ENCODE measurements around the gene GPR17. TPM values are rescaled to one million over a fixed set of nuclear protein-coding genes. Genes with fewer than 3 reads are reported as not detected.

GPR17 gene
- total and polyA plus RNA-seq, 9 of the 15 experiments (the other 6 are each of a cell fraction or from before 2014, with no cell fraction given): not detected

DNA sequence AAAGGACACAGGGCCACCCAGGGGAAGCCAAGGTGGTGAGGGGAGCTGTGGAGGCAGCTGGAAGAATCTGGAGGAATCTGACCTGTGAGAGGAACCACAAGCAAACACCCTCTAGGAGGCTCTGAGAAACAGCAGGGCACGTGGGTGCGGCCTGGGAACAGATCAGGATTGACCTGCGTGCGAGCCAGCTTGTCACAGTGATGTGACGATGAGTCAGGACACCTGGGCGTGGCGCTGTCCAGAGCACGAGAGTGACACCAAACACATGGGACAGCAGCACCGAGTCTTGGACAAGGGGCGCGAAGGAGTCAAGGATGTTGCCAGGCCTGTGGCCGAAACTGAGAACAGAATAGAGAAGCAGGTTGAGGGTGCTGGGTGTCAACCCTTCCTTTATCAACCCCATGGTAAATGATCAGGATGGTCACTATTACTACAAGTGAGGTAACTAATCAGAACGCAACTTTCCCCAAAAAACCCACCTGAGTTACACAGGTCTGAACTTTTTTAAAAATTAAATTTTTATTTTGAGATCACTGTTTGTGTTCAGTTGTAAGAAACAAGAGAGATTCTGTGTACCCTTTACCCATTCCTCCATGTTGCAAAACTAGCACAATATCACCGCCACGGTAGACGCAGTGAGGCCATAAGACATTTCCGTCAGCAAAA, 54.7 kb downstream of the GPR17 start (continued):
- TF ChIP-seq, protein P1, sequence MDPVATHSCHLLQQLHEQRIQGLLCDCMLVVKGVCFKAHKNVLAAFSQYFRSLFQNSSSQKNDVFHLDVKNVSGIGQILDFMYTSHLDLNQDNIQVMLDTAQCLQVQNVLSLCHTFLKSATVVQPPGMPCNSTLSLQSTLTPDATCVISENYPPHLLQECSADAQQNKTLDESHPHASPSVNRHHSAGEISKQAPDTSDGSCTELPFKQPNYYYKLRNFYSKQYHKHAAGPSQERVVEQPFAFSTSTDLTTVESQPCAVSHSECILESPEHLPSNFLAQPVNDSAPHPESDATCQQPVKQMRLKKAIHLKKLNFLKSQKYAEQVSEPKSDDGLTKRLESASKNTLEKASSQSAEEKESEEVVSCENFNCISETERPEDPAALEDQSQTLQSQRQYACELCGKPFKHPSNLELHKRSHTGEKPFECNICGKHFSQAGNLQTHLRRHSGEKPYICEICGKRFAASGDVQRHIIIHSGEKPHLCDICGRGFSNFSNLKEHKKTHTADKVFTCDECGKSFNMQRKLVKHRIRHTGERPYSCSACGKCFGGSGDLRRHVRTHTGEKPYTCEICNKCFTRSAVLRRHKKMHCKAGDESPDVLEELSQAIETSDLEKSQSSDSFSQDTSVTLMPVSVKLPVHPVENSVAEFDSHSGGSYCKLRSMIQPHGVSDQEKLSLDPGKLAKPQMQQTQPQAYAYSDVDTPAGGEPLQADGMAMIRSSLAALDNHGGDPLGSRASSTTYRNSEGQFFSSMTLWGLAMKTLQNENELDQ (CRISPR knock-in tag; IDR thresholded peaks at IDR 0.05; ENCODE audit: borderline replicate concordance): peak; percentile 71; the same call in 1 of the 2 replicates
- TF ChIP-seq NRF1 (conservative IDR thresholded peaks at IDR 0.05 in 1 of 2, IDR thresholded peaks at IDR 0.05 in 1 of 2) (peak; percentile 79 to 83), SREBF2 (CRISPR knock-in tag; IDR thresholded peaks at IDR 0.05) (no peak), NCOA6 (IDR thresholded peaks at IDR 0.05) (no peak), MITF (IDR thresholded peaks at IDR 0.05) (peak; percentile 73; the same call in 1 of the 2 replicates), ZNF76 (CRISPR knock-in tag; IDR thresholded peaks at IDR 0.05; ENCODE audit: borderline replicate concordance) (no peak), RAD51 (IDR thresholded peaks at IDR 0.05; ENCODE audit: borderline replicate concordance, low read depth) (peak; percentile 78), ZNF778 (CRISPR knock-in tag; IDR thresholded peaks at IDR 0.05) (no peak), WHSC1 (IDR thresholded peaks at IDR 0.05; ENCODE audit: low read length) (no peak), THRA (IDR thresholded peaks at IDR 0.05) (no peak), MYBL2 (IDR thresholded peaks at IDR 0.05; ENCODE audit: low read depth) (no peak), MYBL2 (CRISPR knock-in tag; IDR thresholded peaks at IDR 0.05; ENCODE audit: borderline replicate concordance) (no peak), RNF2 (IDR thresholded peaks at IDR 0.05) (peak; percentile 89), ZNF445 (CRISPR knock-in tag; IDR thresholded peaks at IDR 0.05; ENCODE audit: low read depth) (no peak)
- TF ChIP-seq, protein P2, sequence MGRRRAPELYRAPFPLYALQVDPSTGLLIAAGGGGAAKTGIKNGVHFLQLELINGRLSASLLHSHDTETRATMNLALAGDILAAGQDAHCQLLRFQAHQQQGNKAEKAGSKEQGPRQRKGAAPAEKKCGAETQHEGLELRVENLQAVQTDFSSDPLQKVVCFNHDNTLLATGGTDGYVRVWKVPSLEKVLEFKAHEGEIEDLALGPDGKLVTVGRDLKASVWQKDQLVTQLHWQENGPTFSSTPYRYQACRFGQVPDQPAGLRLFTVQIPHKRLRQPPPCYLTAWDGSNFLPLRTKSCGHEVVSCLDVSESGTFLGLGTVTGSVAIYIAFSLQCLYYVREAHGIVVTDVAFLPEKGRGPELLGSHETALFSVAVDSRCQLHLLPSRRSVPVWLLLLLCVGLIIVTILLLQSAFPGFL (CRISPR knock-in tag; IDR thresholded peaks at IDR 0.05): no peak
- TF ChIP-seq, protein P3, sequence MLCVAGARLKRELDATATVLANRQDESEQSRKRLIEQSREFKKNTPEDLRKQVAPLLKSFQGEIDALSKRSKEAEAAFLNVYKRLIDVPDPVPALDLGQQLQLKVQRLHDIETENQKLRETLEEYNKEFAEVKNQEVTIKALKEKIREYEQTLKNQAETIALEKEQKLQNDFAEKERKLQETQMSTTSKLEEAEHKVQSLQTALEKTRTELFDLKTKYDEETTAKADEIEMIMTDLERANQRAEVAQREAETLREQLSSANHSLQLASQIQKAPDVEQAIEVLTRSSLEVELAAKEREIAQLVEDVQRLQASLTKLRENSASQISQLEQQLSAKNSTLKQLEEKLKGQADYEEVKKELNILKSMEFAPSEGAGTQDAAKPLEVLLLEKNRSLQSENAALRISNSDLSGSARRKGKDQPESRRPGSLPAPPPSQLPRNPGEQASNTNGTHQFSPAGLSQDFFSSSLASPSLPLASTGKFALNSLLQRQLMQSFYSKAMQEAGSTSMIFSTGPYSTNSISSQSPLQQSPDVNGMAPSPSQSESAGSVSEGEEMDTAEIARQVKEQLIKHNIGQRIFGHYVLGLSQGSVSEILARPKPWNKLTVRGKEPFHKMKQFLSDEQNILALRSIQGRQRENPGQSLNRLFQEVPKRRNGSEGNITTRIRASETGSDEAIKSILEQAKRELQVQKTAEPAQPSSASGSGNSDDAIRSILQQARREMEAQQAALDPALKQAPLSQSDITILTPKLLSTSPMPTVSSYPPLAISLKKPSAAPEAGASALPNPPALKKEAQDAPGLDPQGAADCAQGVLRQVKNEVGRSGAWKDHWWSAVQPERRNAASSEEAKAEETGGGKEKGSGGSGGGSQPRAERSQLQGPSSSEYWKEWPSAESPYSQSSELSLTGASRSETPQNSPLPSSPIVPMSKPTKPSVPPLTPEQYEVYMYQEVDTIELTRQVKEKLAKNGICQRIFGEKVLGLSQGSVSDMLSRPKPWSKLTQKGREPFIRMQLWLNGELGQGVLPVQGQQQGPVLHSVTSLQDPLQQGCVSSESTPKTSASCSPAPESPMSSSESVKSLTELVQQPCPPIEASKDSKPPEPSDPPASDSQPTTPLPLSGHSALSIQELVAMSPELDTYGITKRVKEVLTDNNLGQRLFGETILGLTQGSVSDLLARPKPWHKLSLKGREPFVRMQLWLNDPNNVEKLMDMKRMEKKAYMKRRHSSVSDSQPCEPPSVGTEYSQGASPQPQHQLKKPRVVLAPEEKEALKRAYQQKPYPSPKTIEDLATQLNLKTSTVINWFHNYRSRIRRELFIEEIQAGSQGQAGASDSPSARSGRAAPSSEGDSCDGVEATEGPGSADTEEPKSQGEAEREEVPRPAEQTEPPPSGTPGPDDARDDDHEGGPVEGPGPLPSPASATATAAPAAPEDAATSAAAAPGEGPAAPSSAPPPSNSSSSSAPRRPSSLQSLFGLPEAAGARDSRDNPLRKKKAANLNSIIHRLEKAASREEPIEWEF (CRISPR knock-in tag; IDR thresholded peaks at IDR 0.05): peak; percentile 66; the same call in 1 of the 2 replicates

Measured in K562 (cell line).